T-cell (primary cell): ENCODE data around the gene VAMP7. TPM values are rescaled to one million over a fixed set of nuclear protein-coding genes. Genes with fewer than 3 reads are reported as not detected.
A peak's percentile ranks its signal among the peaks of the same experiment; 100 is the strongest.
"Not testable (repeated sequence)": the region's sequence is repeated elsewhere in the genome, so short reads cannot be mapped to it uniquely, and the experiment has no call there.

Experiments used
- ATAC-seq, 4 experiments: fragments of 200-7000 bp in 3 of 4; fragments of 150-1000 bp in 1 of 4; cut with Tn5 transposase; replicated peaks in 1 of 4; 1 replicate in 3 of 4; 2 replicates in 1 of 4; pipeline ENCODE4 v1.10.0; 2021; ENCODE audit warnings: moderate library complexity in 3 of 4, mild to moderate bottlenecking in 2 of 4, moderate number of reproducible peaks in 1 of 4
- CTCF ChIA-PET, 2 donors: fragments of 300-600 bp; sonication (Branson Sonifier 250); formaldehyde crosslinking; loops; one replicate each; lab custom pipeline; 2022; ENCODE audit warnings: antibody characterized with exemption in 2 of 2; lab: Charles Lee
- POLR2A ChIA-PET, 2 donors: fragments of 300-600 bp; sonication (Branson Sonifier 250); formaldehyde crosslinking; loops; one replicate each; lab custom pipeline; 2022; ENCODE audit warnings: antibody characterized with exemption in 2 of 2; lab: Charles Lee
- DNase-seq, 35 experiments: peaks; one replicate each; pipeline versions ENCODE4 v3.0.0 to v3.0.0-alpha.2; 2013 to 2023
- H3K27ac ChIP-seq: one replicate; pipeline ENCODE4 v1.5.1; 2013; ENCODE audit warnings: low read length
- H3K27me3 ChIP-seq, 2 experiments: replicated peaks in 1 of 2; 1 replicate in 1 of 2; 2 replicates in 1 of 2; pipeline versions ENCODE4 v1.6.1 to v1.7.0; 2013; ENCODE audit warnings: low read length in 1 of 2, mixed read lengths in 1 of 2; ENCODE audit not compliant: control insufficient read depth in 2 of 2, insufficient read depth in 2 of 2; ENCODE audit errors: extremely low read depth in 1 of 2
- H3K36me3 ChIP-seq, 2 donors: 1 replicate in 1 of 2; 2 replicates in 1 of 2; pipeline versions ENCODE4 v1.6.1 to v1.7.0; 2013; ENCODE audit warnings: low read length in 1 of 2; ENCODE audit not compliant: control insufficient read depth in 2 of 2, insufficient read depth in 1 of 2; ENCODE audit errors: extremely low read depth in 1 of 2
- H3K4me1 ChIP-seq, 2 experiments: 1 replicate in 1 of 2; 2 replicates in 1 of 2; pipeline versions ENCODE4 v1.6.1 to v1.7.0; 2013; ENCODE audit warnings: low read length in 2 of 2, mixed read lengths in 1 of 2; ENCODE audit not compliant: insufficient read depth in 2 of 2, control insufficient read depth in 1 of 2; ENCODE audit errors: extremely low read depth in 1 of 2
- H3K4me3 ChIP-seq, 2 donors: 1 replicate in 1 of 2; 2 replicates in 1 of 2; pipeline versions ENCODE4 v1.5.1 to v1.7.0; 2013; ENCODE audit warnings: mild to moderate bottlenecking in 2 of 2, low read length in 1 of 2, moderate library complexity in 1 of 2; ENCODE audit not compliant: control insufficient read depth in 1 of 2; ENCODE audit errors: extremely low read depth in 1 of 2
- H3K9me3 ChIP-seq: 2 replicates; pipeline ENCODE4 v1.7.0; 2013
- H3K27ac Mint-ChIP-seq, 2 donors: one replicate each; pipeline ENCODE4 v1.8.0; 2020 to 2021; ENCODE audit warnings: mild to moderate bottlenecking in 2 of 2, mixed read lengths in 2 of 2
- H3K27me3 Mint-ChIP-seq, 2 donors: one replicate each; pipeline ENCODE4 v1.8.0; 2021 to 2022; ENCODE audit warnings: mixed read lengths in 2 of 2
- H3K36me3 Mint-ChIP-seq: one replicate; pipeline ENCODE4 v1.8.0; 2021; ENCODE audit warnings: mixed read lengths
- H3K4me1 Mint-ChIP-seq, 3 donors: one replicate each; pipeline ENCODE4 v1.8.0; 2020 to 2022; ENCODE audit warnings: mixed read lengths in 3 of 3, mild to moderate bottlenecking in 1 of 3
- H3K4me3 Mint-ChIP-seq, 3 donors: one replicate each; pipeline ENCODE4 v1.8.0; 2020 to 2022; ENCODE audit warnings: mild to moderate bottlenecking in 3 of 3, mixed read lengths in 3 of 3, moderate library complexity in 3 of 3
- H3K9me3 Mint-ChIP-seq, 3 donors: one replicate each; pipeline ENCODE4 v1.8.0; 2020 to 2022; ENCODE audit warnings: mixed read lengths in 3 of 3
- WGBS: methylation state at CpG from one replicate; pipeline ENCODE4 v1.1.5; 2013; ENCODE audit warnings: missing lambda C conversion rate; ENCODE audit not compliant: insufficient coverage; 5-methylcytosine and 5-hydroxymethylcytosine counted together
- total RNA-seq, 35 experiments: library from RNA in 6 of 35; stranded (reverse) in 6 of 35; fragments of 120-200 nt in 1 of 35; gene quantifications; one replicate each; pipeline versions ENCODE4 v1.2.1 to v1.2.4 and lab custom pipeline; 2013 to 2026

Gene VAMP7, protein sequence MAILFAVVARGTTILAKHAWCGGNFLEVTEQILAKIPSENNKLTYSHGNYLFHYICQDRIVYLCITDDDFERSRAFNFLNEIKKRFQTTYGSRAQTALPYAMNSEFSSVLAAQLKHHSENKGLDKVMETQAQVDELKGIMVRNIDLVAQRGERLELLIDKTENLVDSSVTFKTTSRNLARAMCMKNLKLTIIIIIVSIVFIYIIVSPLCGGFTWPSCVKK
- total RNA-seq: 10 to 100 TPM; 18.8 to 23.5 (median 19.5) TPM
- total RNA-seq (2013): 33.5 TPM
- 24.4 to 71.0 (median 40.4) reads per million in 29 experiments for total RNA-seq (lab: John Stamatoyannopoulos, UW)

- H3K4me3 Mint-ChIP-seq: peak within 1 kb of the TSS; percentile 91 to 92 (median 92)
- ChIA-PET POLR2A (no interaction called here), CTCF (no interaction called here)
- no peaks in the 10 kb centered on the region for H3K36me3 ChIP-seq
- H3K9me3 Mint-ChIP-seq: no peaks in the 10 kb centered on the region
- peak; percentile 98 to 99 (median 98) for ATAC-seq
- 40% methylated on average over 45 of the region's 48 CpGs for WGBS
- no peaks in the 10 kb centered on the region for H3K27me3 Mint-ChIP-seq
- H3K36me3 Mint-ChIP-seq: no peaks in the 10 kb centered on the region
- DNase-seq: peak; percentile 47 to 86 (median 71)
- H3K4me3 ChIP-seq: peak within 1 kb of the TSS; percentile 79 to 80
- peak within 1 kb of the TSS; percentile 65 for H3K27ac ChIP-seq
- peaks cover 30 to 40% (median 35%) of the 10 kb centered on the region in 3 donors for H3K4me1 Mint-ChIP-seq
- no peaks in the 10 kb centered on the region for H3K27me3 ChIP-seq
- H3K27ac Mint-ChIP-seq: peak within 1 kb of the TSS; percentile 84 to 90
- peaks cover 0 to 7% of the 10 kb centered on the region in 2 experiments for H3K4me1 ChIP-seq
- H3K9me3 ChIP-seq: no peaks in the 10 kb centered on the region
These were observed at the start of gene VAMP7 for GRCh38 chrX:155881158-155881993. Gene VAMP7, plus strand, starts transcription at chrX:155881345. Its CDS starts 8,122 bp downstream, at chrX:155889467.

DNA sequence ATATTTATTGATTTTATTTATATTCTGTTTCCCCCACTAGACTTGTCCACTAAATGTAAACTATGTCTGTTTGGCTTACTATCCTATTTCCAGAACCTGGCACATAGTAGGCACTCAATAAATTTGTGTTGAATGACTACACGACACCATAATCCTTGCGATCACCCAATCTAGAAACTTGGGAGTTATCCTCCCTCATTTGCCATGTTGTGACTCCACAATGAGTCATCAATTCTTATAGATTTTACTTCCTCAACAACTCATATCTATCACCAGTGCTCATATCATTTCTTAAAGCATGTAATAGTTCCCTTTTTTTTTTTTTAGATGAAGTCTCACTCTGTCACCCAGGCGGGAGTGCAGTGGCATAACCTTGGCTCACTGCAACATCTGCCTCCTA lies 39.9 kb upstream of the VAMP7 start:
- Histone ChIP-seq H3K27ac (no peak overlapping the region), H3K4me1 (no peaks in the 10 kb centered on the region), H3K36me3 (no peaks in the 10 kb centered on the region), H3K4me3 (no peak overlapping the region), H3K9me3 (no peaks in the 10 kb centered on the region), H3K27me3 (no peaks in the 10 kb centered on the region)
- Mint-ChIP-seq H3K36me3 (no peaks in the 10 kb centered on the region), H3K27ac (no peak overlapping the region), H3K27me3 (peaks cover 6 to 13% of the 10 kb centered on the region in 2 donors), H3K4me1 (no peaks in the 10 kb centered on the region), H3K4me3 (no peak overlapping the region), H3K9me3 (peaks cover 0 to 20% (median 8%) of the 10 kb centered on the region in 3 donors)
- no peak for ATAC-seq
- WGBS: 52% methylated on average over 3 of the region's 3 CpGs
- POLR2A ChIA-PET: no interaction called here
- CTCF ChIA-PET: no interaction called here
- DNase-seq: no peak

- DNase-seq, H3K4me1 Mint-ChIP-seq, H3K27ac Mint-ChIP-seq, CTCF ChIA-PET, POLR2A ChIA-PET, H3K27me3 ChIP-seq, H3K9me3 ChIP-seq, ATAC-seq, H3K4me1 ChIP-seq, H3K36me3 Mint-ChIP-seq, H3K4me3 Mint-ChIP-seq, H3K27ac ChIP-seq, H3K36me3 ChIP-seq, H3K4me3 ChIP-seq, H3K9me3 Mint-ChIP-seq: not testable (repeated sequence)
- peaks cover 2 to 23% of the 10 kb centered on the region in 2 donors for H3K27me3 Mint-ChIP-seq
- WGBS: no CpG with 5 or more reads among the region's 2 CpGs
These were observed 29.4 kb upstream of the VAMP7 start for GRCh38 chrX:155851786-155852185.

DNA sequence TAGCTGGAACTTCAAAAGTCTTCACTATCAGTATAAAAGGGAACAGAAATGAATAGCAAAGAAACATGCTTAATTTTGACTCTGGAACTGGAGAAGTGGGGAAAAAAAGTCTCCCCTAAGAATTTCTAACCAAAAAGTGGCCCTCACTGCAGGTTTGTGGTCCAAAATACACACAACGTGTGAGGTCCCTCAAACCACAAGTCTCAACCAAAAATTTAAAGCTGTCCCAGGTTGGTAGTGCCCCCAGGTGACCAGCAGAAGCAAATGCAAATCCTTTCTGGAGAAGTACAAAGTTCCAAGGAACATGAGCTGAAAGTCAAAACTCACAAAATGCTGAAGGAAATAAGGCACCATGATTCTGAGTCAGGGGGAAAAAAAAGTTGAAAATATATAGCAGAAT lies 23.6 kb upstream of the VAMP7 start:
- Histone ChIP-seq H3K27me3 (peaks cover 0 to 3% of the 10 kb centered on the region in 2 experiments), H3K36me3 (no peaks in the 10 kb centered on the region), H3K9me3 (no peaks in the 10 kb centered on the region), H3K27ac (no peak overlapping the region), H3K4me3 (no peak overlapping the region), H3K4me1 (no peaks in the 10 kb centered on the region)
- Mint-ChIP-seq H3K4me1 (no peaks in the 10 kb centered on the region), H3K36me3 (no peaks in the 10 kb centered on the region), H3K27ac (no peak overlapping the region), H3K27me3 (peaks cover 2 to 19% of the 10 kb centered on the region in 2 donors), H3K4me3 (no peak overlapping the region), H3K9me3 (no peaks in the 10 kb centered on the region)
- no CpG with 5 or more reads among the region's 1 CpG for WGBS
- ChIA-PET CTCF (no interaction called here), POLR2A (no interaction called here)
- ATAC-seq (no peak), DNase-seq (no peak)

DNA sequence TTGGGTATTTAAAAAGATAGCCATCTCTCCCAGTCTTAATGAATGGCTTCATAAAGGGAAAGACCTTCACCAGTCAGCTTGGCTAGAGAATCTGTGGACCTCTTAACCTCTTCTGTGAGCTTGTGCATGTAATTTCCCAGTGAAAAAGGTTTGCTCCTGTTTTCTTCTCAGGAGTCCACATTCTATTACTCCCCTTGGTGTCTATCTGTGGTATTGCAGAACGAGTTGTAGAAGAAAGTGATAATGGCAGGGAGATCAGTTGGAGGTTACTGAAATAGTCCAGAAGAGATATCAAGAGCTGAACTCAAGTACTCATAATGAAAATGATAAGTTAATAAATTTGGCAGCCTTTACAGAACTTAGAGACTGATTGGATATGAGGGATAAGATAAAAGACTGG lies 16.5 kb upstream of the VAMP7 start:
- no peaks in the 10 kb centered on the region for H3K4me1 ChIP-seq
- H3K4me3 ChIP-seq: no peak overlapping the region
- Mint-ChIP-seq H3K27ac (no peak overlapping the region), H3K4me3 (no peak overlapping the region), H3K9me3 (peaks cover 6 to 13% (median 10%) of the 10 kb centered on the region in 3 donors), H3K27me3 (peaks cover 8 to 21% of the 10 kb centered on the region in 2 donors), H3K4me1 (no peaks in the 10 kb centered on the region), H3K36me3 (peaks cover 3% of the 10 kb centered on the region)
- ATAC-seq (no peak), DNase-seq (no peak)
- H3K9me3 ChIP-seq: no peaks in the 10 kb centered on the region
- WGBS: no CpG with 5 or more reads among the region's 1 CpG
- H3K27me3 ChIP-seq: peaks cover 0 to 8% of the 10 kb centered on the region in 2 experiments
- H3K36me3 ChIP-seq: no peaks in the 10 kb centered on the region
- POLR2A ChIA-PET: no interaction called here
- H3K27ac ChIP-seq: no peak overlapping the region
- CTCF ChIA-PET: no interaction called here

GRCh38 chrX:155865193-155865592 lies 16.0 kb upstream of the VAMP7 start:
- Histone ChIP-seq H3K27me3 (peaks cover 0 to 8% of the 10 kb centered on the region in 2 experiments), H3K36me3 (no peaks in the 10 kb centered on the region), H3K4me3 (no peak overlapping the region), H3K27ac (no peak overlapping the region), H3K4me1 (no peaks in the 10 kb centered on the region), H3K9me3 (no peaks in the 10 kb centered on the region)
- H3K27ac Mint-ChIP-seq: no peak overlapping the region
- ChIA-PET CTCF (no interaction called here), POLR2A (no interaction called here)
- WGBS: 85% methylated on average over 14 of the region's 18 CpGs
- no peak overlapping the region for H3K4me3 Mint-ChIP-seq
- no peaks in the 10 kb centered on the region for H3K4me1 Mint-ChIP-seq
- peaks cover 3% of the 10 kb centered on the region for H3K36me3 Mint-ChIP-seq
- ATAC-seq (no peak), DNase-seq (no peak)
- H3K27me3 Mint-ChIP-seq: peaks cover 9 to 21% of the 10 kb centered on the region in 2 donors
- H3K9me3 Mint-ChIP-seq: peaks cover 6 to 16% (median 10%) of the 10 kb centered on the region in 3 donors
